Measurements from ENCODE around the gene ZNF428.
A peak's percentile ranks its signal among the peaks of the same experiment; 100 is the strongest.

The ZNF428 gene

DNA sequence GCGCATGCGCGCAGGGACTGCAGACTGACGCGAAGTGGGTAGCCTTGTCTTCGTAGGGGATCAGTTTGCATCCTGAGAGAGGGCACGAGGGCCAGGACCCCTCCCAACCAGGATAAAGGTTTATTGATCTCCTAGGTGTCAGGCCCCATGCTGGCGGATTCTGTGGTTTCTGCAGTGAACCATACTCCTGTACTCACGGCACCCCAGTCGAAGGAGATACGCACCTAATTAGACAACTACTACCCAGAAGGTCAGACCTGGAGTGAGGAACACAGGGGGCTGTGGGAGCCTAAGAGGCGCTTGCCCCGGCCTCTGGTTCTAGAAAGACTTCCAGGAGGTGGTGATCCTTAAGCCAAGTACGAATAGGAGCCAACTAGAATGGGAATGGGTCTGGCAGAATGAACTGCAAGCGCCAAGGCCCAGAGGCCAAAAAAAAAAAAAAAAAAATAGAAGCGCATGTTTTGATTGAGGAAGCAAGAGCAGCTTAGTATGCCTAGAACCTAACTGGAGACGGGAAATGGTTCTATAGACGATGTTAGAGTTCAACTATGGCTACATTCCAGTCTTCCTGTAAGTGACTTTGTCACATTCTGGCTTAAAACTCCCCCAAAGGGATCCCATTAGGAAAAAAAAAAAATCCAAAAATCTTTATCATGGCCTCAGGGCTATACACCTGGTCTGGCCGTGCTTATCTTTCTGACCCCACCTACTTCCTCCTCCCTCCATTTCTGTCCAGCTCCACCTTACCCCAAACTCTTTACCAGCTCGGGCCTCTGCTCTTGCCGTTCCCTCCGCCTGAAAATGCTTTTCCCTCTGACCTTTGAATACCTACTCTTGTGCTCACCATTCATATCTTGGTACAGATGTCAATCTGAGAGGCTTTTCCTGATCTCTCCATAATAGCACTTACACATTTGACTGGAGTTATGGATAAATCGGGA is 902 bp upstream of the ZNF428 start:
- 53 to 54% methylated on average over 23 of the region's 23 CpGs for WGBS, 2 experiments

DNA sequence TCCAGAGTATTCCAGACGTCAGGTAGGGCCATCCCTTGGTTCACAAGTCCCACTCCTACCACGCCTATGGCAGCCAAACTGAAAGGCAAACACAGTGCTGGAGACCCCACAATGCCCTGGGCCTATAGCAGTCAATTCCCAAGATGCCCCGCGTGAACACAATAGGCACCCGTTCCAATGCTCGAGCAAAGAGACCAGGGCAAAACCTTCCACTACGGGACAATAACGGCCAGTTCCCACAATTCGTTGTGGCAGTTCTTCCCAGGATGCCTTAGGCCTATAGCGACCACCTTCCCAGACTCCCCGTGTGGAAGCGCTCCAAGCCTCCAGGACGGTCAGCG is 538 bp downstream of the ZNF428 start:
- Histone ChIP-seq H3K9me3 (ENCODE audit: control insufficient read depth, low read length) (no peaks in the 10 kb centered on the region), H3K4me1 (ENCODE audit: control insufficient read depth, insufficient read depth, low read length) (peaks cover 4% of the 10 kb centered on the region), H3K4me3 (ENCODE audit: insufficient read depth, low read depth, low read length) (peak overlapping the region; percentile 52), H3K36me3 (ENCODE audit: control insufficient read depth, insufficient read depth, low read length) (peaks cover 4% of the 10 kb centered on the region), H3K27me3 (ENCODE audit: control insufficient read depth, insufficient read depth, low read length, poor library complexity, severe bottlenecking) (no peaks in the 10 kb centered on the region), H3K27ac (ENCODE audit: insufficient read depth, low read depth, low read length, poor library complexity, severe bottlenecking) (peak overlapping the region; percentile 100)
- WGBS, 2 experiments, result 4 to 6% methylated on average over 14 of the region's 14 CpGs

More for the DNA sequence above, 902 bp upstream of the ZNF428 start:
- Histone ChIP-seq H3K4me3 (ENCODE audit: insufficient read depth, low read depth, low read length) (peak overlapping the region; percentile 52), H3K27ac (ENCODE audit: insufficient read depth, low read depth, low read length, poor library complexity, severe bottlenecking) (peak overlapping the region; percentile 100), H3K36me3 (ENCODE audit: control insufficient read depth, insufficient read depth, low read length) (peaks cover 2% of the 10 kb centered on the region), H3K9me3 (ENCODE audit: control insufficient read depth, low read length) (no peaks in the 10 kb centered on the region), H3K4me1 (ENCODE audit: control insufficient read depth, insufficient read depth, low read length) (peaks cover 4% of the 10 kb centered on the region), H3K27me3 (ENCODE audit: control insufficient read depth, insufficient read depth, low read length, poor library complexity, severe bottlenecking) (no peaks in the 10 kb centered on the region)

DNA sequence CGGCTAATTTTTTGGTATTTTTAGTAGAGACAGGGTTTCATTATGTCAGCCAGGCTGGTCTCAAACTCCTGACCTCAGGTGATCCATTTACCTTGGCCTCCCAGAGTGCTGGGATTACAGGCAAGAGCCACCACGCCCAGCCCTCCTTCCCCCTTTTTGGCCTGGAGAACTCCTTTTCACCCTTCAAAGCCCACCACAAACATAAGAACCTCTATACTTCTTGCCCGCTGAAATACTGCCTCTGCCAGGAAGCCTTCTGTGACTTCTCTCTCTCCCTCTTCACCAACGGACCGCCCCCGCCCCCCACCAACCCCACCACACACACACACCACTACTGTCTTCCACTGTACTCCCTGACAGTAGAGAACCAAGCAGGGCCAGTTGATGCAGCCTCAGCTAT is 2.5 kb downstream of the ZNF428 start:
- Histone ChIP-seq H3K36me3 (ENCODE audit: control insufficient read depth, insufficient read depth, low read length) (peaks cover 18% of the 10 kb centered on the region), H3K27me3 (ENCODE audit: control insufficient read depth, insufficient read depth, low read length, poor library complexity, severe bottlenecking) (no peaks in the 10 kb centered on the region), H3K4me3 (ENCODE audit: insufficient read depth, low read depth, low read length) (no peak overlapping the region), H3K4me1 (ENCODE audit: control insufficient read depth, insufficient read depth, low read length) (peaks cover 4% of the 10 kb centered on the region), H3K27ac (ENCODE audit: insufficient read depth, low read depth, low read length, poor library complexity, severe bottlenecking) (no peak overlapping the region), H3K9me3 (ENCODE audit: control insufficient read depth, low read length) (no peaks in the 10 kb centered on the region)
- 94 to 96% methylated on average over 6 of the region's 6 CpGs for WGBS, 2 experiments

DNA sequence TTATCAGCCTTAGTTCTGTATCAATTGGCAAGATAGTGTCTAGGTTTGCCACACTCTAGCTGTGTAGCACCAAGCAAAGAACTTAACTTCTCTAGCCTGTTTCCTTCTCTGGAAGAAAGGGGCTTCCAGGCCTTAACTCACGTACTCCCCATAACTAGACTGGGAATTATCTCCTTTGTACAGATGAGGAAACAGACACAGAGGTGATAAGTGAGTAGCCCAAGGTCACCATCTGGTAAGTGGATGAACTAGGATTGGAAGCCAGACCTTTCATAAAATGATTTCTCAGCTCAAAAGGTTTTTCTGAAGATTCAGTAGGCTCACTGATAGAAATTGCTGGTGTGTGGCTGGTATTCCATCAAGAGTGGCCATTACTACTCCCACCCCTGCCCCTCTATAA is 3.1 kb downstream of the ZNF428 start:
- no peaks in the 10 kb centered on the region for H3K9me3 ChIP-seq (ENCODE audit: control insufficient read depth, low read length)
- H3K4me3 ChIP-seq (ENCODE audit: insufficient read depth, low read depth, low read length), result no peak overlapping the region
- H3K27ac ChIP-seq (ENCODE audit: insufficient read depth, low read depth, low read length, poor library complexity, severe bottlenecking), result no peak overlapping the region
- WGBS, 2 experiments, result 100% methylated on average over 1 of the region's 1 CpG
- H3K4me1 ChIP-seq (ENCODE audit: control insufficient read depth, insufficient read depth, low read length), result peaks cover 4% of the 10 kb centered on the region
- H3K27me3 ChIP-seq (ENCODE audit: control insufficient read depth, insufficient read depth, low read length, poor library complexity, severe bottlenecking), result no peaks in the 10 kb centered on the region
- peaks cover 22% of the 10 kb centered on the region for H3K36me3 ChIP-seq (ENCODE audit: control insufficient read depth, insufficient read depth, low read length)

DNA sequence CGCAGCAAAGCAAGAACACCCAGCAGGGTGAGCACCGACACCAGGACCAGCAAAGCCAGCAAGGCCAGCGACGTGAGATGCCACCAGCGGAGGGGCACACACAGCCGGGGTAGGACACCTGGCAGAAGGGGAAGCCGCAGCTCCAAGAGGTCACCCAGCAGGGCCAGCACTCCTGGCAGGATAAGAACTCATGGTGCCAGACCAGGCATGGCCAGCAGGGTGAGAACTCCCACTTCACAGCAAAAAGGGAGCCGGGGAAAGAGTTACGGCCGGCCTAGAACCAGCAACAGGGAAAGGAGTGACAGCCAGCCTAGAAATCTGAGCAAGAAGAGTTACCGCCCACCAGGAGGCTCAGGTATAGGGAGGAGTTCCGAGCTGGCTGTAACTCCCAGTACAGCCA is 7.1 kb downstream of the ZNF428 start:
- H3K27me3 ChIP-seq (ENCODE audit: control insufficient read depth, insufficient read depth, low read length, poor library complexity, severe bottlenecking), result no peaks in the 10 kb centered on the region
- H3K4me1 ChIP-seq (ENCODE audit: control insufficient read depth, insufficient read depth, low read length), result no peaks in the 10 kb centered on the region
- H3K36me3 ChIP-seq (ENCODE audit: control insufficient read depth, insufficient read depth, low read length), result peaks cover 22% of the 10 kb centered on the region
- 96% methylated on average over 12 of the region's 12 CpGs for WGBS, 2 experiments
- H3K4me3 ChIP-seq (ENCODE audit: insufficient read depth, low read depth, low read length), result no peak overlapping the region
- H3K27ac ChIP-seq (ENCODE audit: insufficient read depth, low read depth, low read length, poor library complexity, severe bottlenecking), result no peak overlapping the region
- no peaks in the 10 kb centered on the region for H3K9me3 ChIP-seq (ENCODE audit: control insufficient read depth, low read length)

DNA sequence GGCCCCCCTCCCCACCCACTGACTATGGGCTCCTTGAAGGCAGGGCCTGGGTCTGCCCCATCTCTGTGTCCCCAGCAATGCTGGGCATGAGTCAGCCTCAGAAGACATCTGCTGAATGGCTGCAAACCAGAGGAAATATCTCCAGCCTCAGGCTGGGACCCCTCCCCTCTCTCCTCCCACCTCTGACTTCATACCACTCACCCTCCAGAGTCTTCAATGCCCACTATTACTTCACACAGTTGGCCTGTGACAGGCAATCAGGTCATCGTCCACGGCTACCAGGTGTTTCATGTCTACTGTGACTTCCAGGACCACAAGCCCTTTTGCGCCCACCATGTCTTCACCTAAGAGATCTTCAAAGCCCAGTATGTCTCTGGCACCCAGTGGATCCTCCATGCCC is 7.6 kb downstream of the ZNF428 start, which contains the start of gene SRRM5:
SRRM5 (plus strand) TSS at position 301 of the 400 bp plus-strand sequence; CDS start at position 335, 34 bp downstream.
- H3K27me3 ChIP-seq (ENCODE audit: control insufficient read depth, insufficient read depth, low read length, poor library complexity, severe bottlenecking), result no peaks in the 10 kb centered on the region
- H3K36me3 ChIP-seq (ENCODE audit: control insufficient read depth, insufficient read depth, low read length), result peaks cover 22% of the 10 kb centered on the region
- no peak within 1 kb of the TSS for H3K27ac ChIP-seq (ENCODE audit: insufficient read depth, low read depth, low read length, poor library complexity, severe bottlenecking)
- H3K9me3 ChIP-seq (ENCODE audit: control insufficient read depth, low read length), result no peaks in the 10 kb centered on the region
- no peaks in the 10 kb centered on the region for H3K4me1 ChIP-seq (ENCODE audit: control insufficient read depth, insufficient read depth, low read length)
- 92 to 96% methylated on average over 3 of the region's 3 CpGs for WGBS, 2 experiments
- H3K4me3 ChIP-seq (ENCODE audit: insufficient read depth, low read depth, low read length), result no peak within 1 kb of the TSS

DNA sequence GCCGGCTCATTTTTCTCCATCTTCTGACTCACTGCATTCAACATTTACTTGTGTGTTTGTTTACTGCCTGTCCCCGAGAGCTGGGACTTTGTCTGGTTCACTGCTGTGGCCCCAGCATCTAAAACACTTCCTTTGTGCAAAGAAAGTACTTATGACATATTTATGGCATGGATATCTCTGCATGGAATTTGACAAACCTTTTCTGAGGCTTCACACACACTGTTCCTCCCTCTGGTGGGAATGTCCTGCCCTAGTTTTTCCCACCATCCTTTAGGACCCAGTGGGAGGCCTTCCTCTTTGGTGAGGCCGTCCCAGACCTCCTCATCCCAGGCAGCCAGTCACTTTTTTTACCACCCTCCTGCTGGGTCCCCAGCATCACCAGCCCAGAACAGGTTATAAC is 8.9 kb downstream of the ZNF428 start:
- Histone ChIP-seq H3K9me3 (ENCODE audit: control insufficient read depth, low read length) (no peaks in the 10 kb centered on the region), H3K27ac (ENCODE audit: insufficient read depth, low read depth, low read length, poor library complexity, severe bottlenecking) (no peak overlapping the region), H3K4me3 (ENCODE audit: insufficient read depth, low read depth, low read length) (no peak overlapping the region), H3K36me3 (ENCODE audit: control insufficient read depth, insufficient read depth, low read length) (peaks cover 22% of the 10 kb centered on the region), H3K4me1 (ENCODE audit: control insufficient read depth, insufficient read depth, low read length) (no peaks in the 10 kb centered on the region), H3K27me3 (ENCODE audit: control insufficient read depth, insufficient read depth, low read length, poor library complexity, severe bottlenecking) (no peaks in the 10 kb centered on the region)
- 71 to 79% methylated on average over 3 of the region's 3 CpGs for WGBS, 2 experiments

DNA sequence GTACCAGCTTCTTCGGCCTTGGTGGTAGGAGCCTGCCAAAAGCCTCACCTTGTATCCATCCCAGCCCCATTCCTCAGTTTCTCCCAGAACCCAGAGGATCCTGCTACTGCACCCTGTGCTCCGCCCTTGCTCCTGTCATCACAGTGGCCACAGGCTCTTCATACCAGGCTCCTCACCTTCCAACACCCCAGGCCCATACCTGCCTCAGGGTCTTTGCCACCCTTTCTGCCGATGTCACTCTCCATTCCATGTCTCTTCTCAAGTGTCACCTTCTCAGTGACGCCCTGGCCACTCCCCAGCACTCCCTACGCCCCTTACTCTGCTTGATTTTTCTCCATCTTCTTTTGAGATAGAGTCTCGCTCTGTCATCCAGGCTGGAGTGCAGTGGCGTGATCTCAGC is 9.6 kb downstream of the ZNF428 start:
- WGBS, 2 experiments, result 84 to 86% methylated on average over 7 of the region's 7 CpGs
- peaks cover 22% of the 10 kb centered on the region for H3K36me3 ChIP-seq (ENCODE audit: control insufficient read depth, insufficient read depth, low read length)
- no peaks in the 10 kb centered on the region for H3K4me1 ChIP-seq (ENCODE audit: control insufficient read depth, insufficient read depth, low read length)
- H3K27me3 ChIP-seq (ENCODE audit: control insufficient read depth, insufficient read depth, low read length, poor library complexity, severe bottlenecking), result no peaks in the 10 kb centered on the region
- no peak overlapping the region for H3K27ac ChIP-seq (ENCODE audit: insufficient read depth, low read depth, low read length, poor library complexity, severe bottlenecking)
- H3K4me3 ChIP-seq (ENCODE audit: insufficient read depth, low read depth, low read length), result no peak overlapping the region
- H3K9me3 ChIP-seq (ENCODE audit: control insufficient read depth, low read length), result no peaks in the 10 kb centered on the region

DNA sequence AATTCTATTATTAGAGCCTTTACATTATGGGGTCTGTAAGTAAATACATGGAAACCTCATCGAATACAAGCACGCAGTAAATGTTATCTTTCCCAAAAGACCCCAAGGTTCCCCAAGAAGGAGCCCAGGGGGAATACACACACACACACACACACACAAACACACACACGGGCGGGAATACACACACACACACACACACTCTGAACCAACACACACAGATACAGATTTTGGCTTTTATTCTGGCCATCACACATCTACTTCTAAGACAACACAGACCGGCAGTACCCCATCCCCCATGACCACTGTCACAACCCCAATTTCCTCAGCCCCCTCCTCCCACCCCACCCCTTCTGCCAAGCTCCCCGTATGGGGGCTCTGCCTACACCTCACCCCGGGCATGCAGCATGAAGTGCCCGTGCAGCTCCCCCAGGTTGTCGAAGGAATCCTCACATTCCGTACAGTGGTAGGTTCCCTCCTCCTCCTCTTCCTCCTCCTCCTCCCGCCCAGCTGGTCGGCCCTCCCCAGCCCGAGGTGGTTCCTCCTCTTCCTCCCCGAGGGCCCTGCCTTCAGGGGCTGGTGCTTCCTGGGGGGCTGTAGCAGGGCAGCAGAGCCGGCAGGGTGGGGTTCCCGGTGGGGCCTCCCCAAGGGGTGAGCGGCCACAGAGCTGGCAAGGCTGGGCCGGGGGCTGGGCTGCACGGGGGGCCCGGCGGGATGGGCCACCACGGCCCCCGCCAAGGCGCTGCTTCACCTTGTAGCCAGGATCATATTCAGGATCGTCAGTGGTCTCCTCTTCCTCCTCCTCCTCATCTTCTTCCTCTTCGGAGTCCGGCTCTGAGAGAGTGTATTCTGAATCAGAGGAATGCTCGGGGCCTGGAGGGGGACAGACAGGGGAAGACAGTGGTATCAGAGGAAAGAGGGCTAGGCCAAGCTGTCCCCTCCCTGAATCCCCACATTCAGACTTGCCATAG is 11.9 kb downstream of the ZNF428 start:
- 92 to 93% methylated on average over 28 of the region's 28 CpGs for WGBS, 2 experiments
- Histone ChIP-seq H3K4me1 (ENCODE audit: control insufficient read depth, insufficient read depth, low read length) (no peaks in the 10 kb centered on the region), H3K4me3 (ENCODE audit: insufficient read depth, low read depth, low read length) (no peak overlapping the region), H3K36me3 (ENCODE audit: control insufficient read depth, insufficient read depth, low read length) (peaks cover 4% of the 10 kb centered on the region), H3K9me3 (ENCODE audit: control insufficient read depth, low read length) (no peaks in the 10 kb centered on the region), H3K27me3 (ENCODE audit: control insufficient read depth, insufficient read depth, low read length, poor library complexity, severe bottlenecking) (no peaks in the 10 kb centered on the region), H3K27ac (ENCODE audit: insufficient read depth, low read depth, low read length, poor library complexity, severe bottlenecking) (no peak overlapping the region)
